HEK293T (cell line): ENCODE data around the gene GPT2.

Source experiments
- CTCF ChIA-PET: fragments of 350-600 bp; formaldehyde crosslinking; extraction: SDS; loops from one replicate; lab custom pipeline; 2021; ENCODE audit warnings: antibody characterized with exemption, inconsistent platforms; lab: Yijun Ruan, JAX
- POLR2A ChIA-PET: fragments of 350-600 bp; formaldehyde crosslinking; extraction: SDS; loops from one replicate; lab custom pipeline; 2020; ENCODE audit warnings: antibody characterized with exemption, inconsistent platforms; lab: Yijun Ruan, JAX
- DNase-seq: peaks from one replicate; pipeline ENCODE4 v3.0.0; 2012; ENCODE audit warnings: mixed read lengths; ENCODE audit errors: extremely low spot score
- ARNT ChIP-seq: fragments of 450-650 bp; IDR thresholded peaks from 2 replicates; pipeline ENCODE4 v1.6.1; 2017; ENCODE audit warnings: mild to moderate bottlenecking
- BHLHE40 ChIP-seq: fragments of 450-650 bp; IDR thresholded peaks from 2 replicates; pipeline ENCODE4 v1.6.1; 2016; ENCODE audit warnings: mild to moderate bottlenecking, moderate library complexity, borderline replicate concordance
- CTBP1 ChIP-seq: fragments of 450-650 bp; IDR thresholded peaks from 2 replicates; pipeline ENCODE4 v1.6.1; 2016; ENCODE audit warnings: borderline replicate concordance
- ELF4 ChIP-seq: fragments of 450-650 bp; IDR thresholded peaks from 2 replicates; pipeline ENCODE4 v1.6.1; 2017; ENCODE audit warnings: antibody characterized with exemption
- FOXA1 ChIP-seq: fragments of 450-650 bp; IDR thresholded peaks from 2 replicates; pipeline ENCODE4 v1.6.1; 2016; ENCODE audit warnings: mild to moderate bottlenecking
- FOXK2 ChIP-seq: fragments of 450-650 bp; IDR thresholded peaks from 2 replicates; pipeline ENCODE4 v1.6.1; 2016; ENCODE audit warnings: mild to moderate bottlenecking
- FOXM1 ChIP-seq: fragments of 450-650 bp; IDR thresholded peaks from 2 replicates; pipeline ENCODE4 v1.6.1; 2017; ENCODE audit warnings: mild to moderate bottlenecking, borderline replicate concordance
- HDGF ChIP-seq: fragments of 450-650 bp; IDR thresholded peaks from 2 replicates; pipeline ENCODE4 v1.6.1; 2017; ENCODE audit warnings: antibody characterized with exemption, borderline replicate concordance
- L3MBTL2 ChIP-seq: fragments of 450-650 bp; conservative IDR thresholded peaks from 2 replicates; pipeline ENCODE4 v1.6.1; 2016; ENCODE audit warnings: mild to moderate bottlenecking
- LEF1 ChIP-seq: fragments of 450-650 bp; IDR thresholded peaks from 2 replicates; pipeline ENCODE4 v1.6.1; 2017; ENCODE audit warnings: mild to moderate bottlenecking, borderline replicate concordance
- NFRKB ChIP-seq: fragments of 450-650 bp; IDR thresholded peaks from 2 replicates; pipeline ENCODE4 v1.6.1; 2016; ENCODE audit warnings: mild to moderate bottlenecking, moderate library complexity
- PKNOX1 ChIP-seq: fragments of 450-650 bp; IDR thresholded peaks from 2 replicates; pipeline ENCODE4 v1.6.1; 2016
- SP1 ChIP-seq: fragments of 450-650 bp; IDR thresholded peaks from 2 replicates; pipeline ENCODE4 v1.6.1; 2017
- SUZ12 ChIP-seq: fragments of 450-650 bp; IDR thresholded peaks from 2 replicates; pipeline ENCODE4 v1.6.1; 2016; ENCODE audit warnings: mild to moderate bottlenecking
- TARDBP ChIP-seq: fragments of 450-650 bp; IDR thresholded peaks from 2 replicates; pipeline ENCODE4 v1.6.1; 2016
- ZNF384 ChIP-seq: fragments of 450-650 bp; IDR thresholded peaks from 2 replicates; pipeline ENCODE4 v1.6.1; 2016

Gene GPT2

GRCh38 chr16:46915483-46916025 is 31.4 kb downstream of the GPT2 start:
- ChIA-PET CTCF (no interaction called here), POLR2A (no interaction called here)
- no peak for TF ChIP-seq ELF4
- no peak for TF ChIP-seq ZNF384
- TF ChIP-seq TARDBP = no peak
- no peak for TF ChIP-seq PKNOX1
- DNase-seq = no peak

DNA sequence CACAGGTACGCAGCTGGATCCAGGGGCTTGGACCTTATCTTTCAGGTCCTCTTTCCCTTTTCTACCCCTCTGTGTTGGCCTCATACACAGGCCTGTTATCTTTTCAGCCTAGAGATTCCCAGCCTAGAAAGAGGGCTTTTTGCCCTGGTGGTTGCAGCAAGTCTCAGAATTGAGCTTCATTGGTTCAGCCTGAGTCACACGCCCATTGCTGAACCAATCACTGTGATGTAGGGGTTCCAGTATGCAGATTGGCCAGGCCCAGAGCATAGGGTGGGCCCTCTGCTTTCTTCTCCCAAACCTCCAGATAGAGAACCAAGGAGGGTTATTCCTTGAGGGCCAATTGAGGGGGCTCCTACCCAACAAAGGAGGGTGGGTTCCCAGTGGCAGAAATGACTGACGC is 32.8 kb downstream of the GPT2 start:
- peak; percentile 35 for DNase-seq
- no peak for TF ChIP-seq CTBP1
- no peak for TF ChIP-seq FOXK2
- no peak for TF ChIP-seq HDGF
- no peak for TF ChIP-seq L3MBTL2
- TF ChIP-seq ELF4 = no peak
- no peak for TF ChIP-seq PKNOX1
- no peak for TF ChIP-seq FOXA1
- TF ChIP-seq ZNF384 = no peak
- no peak for TF ChIP-seq LEF1
- TF ChIP-seq NFRKB = no peak
- no peak for TF ChIP-seq ARNT
- no peak for TF ChIP-seq SUZ12
- POLR2A ChIA-PET = no interaction called here
- CTCF ChIA-PET = no interaction called here

DNA sequence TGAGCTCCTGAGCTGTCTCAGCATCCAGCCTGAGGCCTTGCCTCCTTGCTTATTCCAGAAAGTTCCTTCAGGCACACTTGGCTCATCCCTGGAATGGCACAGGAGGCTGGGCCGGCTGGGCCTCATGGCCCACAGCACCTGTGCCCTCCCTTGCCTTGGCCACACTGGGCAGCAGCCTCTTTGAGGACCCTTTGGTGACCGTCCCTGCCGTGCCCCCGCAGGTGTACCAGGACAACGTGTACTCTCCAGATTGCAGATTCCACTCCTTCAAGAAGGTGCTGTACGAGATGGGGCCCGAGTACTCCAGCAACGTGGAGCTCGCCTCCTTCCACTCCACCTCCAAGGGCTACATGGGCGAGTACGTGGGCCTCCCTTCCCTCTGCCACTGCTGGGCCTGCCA is 34.2 kb downstream of the GPT2 start:
- TF ChIP-seq LEF1 (no peak), PKNOX1 (no peak), NFRKB (no peak), ARNT (no peak), FOXM1 (no peak), BHLHE40 (no peak), FOXA1 (no peak), HDGF (no peak), ELF4 (no peak), CTBP1 (no peak), FOXK2 (no peak)
- ChIA-PET POLR2A (interaction anchor here (0.9 kb wide), 1 partner anchor 35 kb away, joined by 3 read pairs; the partner anchor contains the start of gene GPT2), CTCF (no interaction called here)
- DNase-seq = no peak

DNA sequence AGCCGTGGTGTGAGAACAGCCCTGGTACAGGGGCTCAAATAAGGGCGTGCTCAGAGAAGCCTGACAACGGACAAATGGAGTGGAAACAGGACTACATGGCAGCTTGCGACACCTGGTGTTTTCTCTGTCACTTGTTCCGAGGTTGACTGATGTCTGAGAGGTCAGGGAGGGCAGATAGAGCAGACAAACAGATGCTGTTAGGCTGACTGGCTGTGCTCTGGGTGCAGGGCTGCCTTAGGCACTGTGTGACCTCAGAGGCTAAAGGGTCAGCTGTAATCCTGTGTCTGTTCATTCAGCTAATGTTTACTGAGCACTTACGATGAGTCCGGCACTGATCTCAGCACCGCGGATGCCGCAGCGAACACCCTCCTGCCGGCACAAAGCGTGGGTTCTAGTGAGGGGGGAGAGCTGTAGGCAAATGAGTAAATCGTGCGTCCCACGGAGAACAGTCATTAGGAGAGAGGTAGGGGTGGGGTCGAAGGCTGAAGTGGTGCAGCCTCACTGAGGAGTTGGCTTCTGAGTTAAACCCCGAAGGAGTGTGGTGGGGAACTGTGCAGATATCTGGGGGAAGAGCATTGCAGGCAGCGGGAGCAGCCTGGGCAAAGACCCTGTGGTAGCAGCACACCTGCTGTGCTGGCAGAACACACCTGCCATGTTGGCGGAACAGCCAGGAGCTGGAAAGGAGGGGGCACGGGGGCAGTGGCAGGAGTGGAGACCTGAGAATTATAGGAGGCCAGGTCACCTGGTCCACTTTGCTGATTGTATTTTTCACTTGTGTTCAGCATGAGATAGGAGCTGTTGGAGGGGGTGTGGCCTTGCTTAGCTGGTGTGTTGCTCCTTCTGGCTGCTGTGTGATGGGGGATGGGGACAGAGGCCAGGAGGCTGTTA is 35.0 kb downstream of the GPT2 start:
- TF ChIP-seq HDGF (no peak), BHLHE40 (no peak), SP1 (no peak), ELF4 (no peak), PKNOX1 (no peak), ARNT (no peak), LEF1 (no peak), CTBP1 (no peak), NFRKB (no peak), FOXK2 (no peak), ZNF384 (no peak), FOXA1 (no peak), FOXM1 (no peak), SUZ12 (no peak), L3MBTL2 (no peak), TARDBP (no peak)
- CTCF ChIA-PET = no interaction called here
- DNase-seq = no peak
- POLR2A ChIA-PET = interaction anchor here (0.9 kb wide), 1 partner anchor 35 kb away, joined by 3 read pairs; the partner anchor contains the start of gene GPT2

GRCh38 chr16:46920402-46921068 is 36.4 kb downstream of the GPT2 start:
- no peak for TF ChIP-seq HDGF
- no peak for TF ChIP-seq ARNT
- no peak for TF ChIP-seq ZNF384
- TF ChIP-seq NFRKB = no peak
- TF ChIP-seq L3MBTL2 = no peak
- TF ChIP-seq ELF4 = no peak
- ChIA-PET CTCF (interaction anchor here (0.7 to 0.8 kb wide), 2 partner anchors 10 to 67 kb away, joined by 3 read pairs; no protein-coding TSS in a partner anchor), POLR2A (no interaction called here)
- no peak for DNase-seq
